Activated CD8-positive, alpha-beta memory T cell treated with anti-CD3 and anti-CD28 coated beads, Interleukin-2, amount 50 U/mL, for 24 hours (primary cell): Measurements from ENCODE around the gene BMF.
"Not testable (repeated sequence)": the region's sequence is repeated elsewhere in the genome, so short reads cannot be mapped to it uniquely, and the experiment has no call there.

ENCODE experiments used
- DNase-seq: peaks from one replicate; pipeline ENCODE4 v3.0.0-alpha.2; 2020; ENCODE audit errors: extremely low read depth

BMF gene, protein sequence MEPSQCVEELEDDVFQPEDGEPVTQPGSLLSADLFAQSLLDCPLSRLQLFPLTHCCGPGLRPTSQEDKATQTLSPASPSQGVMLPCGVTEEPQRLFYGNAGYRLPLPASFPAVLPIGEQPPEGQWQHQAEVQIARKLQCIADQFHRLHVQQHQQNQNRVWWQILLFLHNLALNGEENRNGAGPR

DNA sequence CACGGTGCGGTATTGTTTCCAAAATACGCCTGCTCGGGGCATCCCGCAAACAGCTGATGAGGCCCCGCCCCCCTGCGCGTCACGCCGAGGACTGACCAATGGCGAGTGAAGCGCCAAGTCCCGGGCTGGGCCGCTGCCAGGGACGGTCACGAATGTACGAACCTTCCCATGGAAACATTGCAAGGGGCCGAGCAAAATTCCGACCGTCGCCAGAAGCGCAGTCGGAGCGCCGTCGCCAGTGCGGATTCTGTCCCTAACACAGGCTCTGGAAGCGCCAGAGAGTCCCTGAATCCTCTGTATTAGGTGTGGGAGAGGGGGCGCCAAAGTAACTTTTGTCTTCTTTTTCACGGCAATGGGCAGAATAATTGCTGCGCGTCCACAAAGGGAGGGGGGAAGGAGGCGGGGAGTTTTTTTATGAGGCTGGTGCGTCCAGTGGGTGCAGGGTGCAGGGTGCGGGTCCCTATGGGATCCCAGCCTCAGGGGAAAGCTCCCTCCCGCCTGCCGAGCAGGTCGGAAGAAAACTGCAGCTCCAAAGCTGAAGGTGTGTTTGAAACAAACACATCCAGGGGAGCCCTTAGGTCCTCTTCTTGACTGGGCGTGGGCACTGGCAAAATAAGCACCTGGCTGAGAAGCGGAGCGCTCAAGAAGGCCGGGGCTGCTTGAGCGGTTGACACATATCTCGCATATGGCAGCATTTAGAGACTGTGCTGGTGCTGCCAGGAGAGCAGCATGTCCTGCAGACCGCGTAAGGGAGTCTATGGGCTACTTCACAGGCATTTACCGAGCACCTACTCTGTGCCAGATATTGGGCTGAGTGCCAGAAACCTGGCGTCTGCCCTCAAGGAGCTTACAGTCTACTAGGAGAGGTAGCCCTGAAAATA is at the start of gene BMF:
Gene BMF (minus strand): TSS at position 25 of the 881 bp plus-strand sequence. CDS start 2,793 bp downstream, outside the sequence.
- peak; percentile 96 for DNase-seq

DNA sequence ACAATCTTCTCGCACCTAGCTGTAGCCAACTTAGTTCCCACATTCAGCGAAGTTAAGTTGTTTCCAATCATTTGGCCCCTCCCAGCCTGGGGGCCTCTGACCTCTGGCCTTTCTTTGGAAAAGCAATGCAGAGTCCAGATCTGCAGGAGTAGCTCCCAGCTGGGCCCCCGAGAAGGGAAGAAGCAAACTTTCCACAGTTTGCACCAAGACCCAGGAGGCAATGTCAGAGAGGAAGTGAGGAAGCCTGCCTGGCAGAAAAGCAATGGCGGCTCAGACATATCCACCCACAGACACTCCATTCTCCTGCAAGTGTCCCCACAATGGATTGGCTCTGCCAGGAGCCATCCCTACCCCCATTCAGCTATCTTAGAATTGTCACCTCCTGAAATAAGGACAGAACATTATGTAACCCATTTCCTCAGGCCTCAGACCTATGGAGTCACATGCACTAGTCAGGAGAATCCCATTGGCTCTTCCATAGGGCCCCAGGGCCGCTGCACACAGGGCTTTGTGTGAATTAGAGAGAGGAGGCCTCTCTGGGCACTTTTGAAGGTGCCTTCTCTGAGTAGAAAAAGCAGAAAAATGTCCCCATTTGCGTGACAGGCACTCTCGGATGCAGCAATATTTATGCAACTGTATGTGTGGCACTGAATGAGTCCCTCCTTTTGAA is 49.2 kb upstream of the BMF start:
- no peak for DNase-seq

DNA sequence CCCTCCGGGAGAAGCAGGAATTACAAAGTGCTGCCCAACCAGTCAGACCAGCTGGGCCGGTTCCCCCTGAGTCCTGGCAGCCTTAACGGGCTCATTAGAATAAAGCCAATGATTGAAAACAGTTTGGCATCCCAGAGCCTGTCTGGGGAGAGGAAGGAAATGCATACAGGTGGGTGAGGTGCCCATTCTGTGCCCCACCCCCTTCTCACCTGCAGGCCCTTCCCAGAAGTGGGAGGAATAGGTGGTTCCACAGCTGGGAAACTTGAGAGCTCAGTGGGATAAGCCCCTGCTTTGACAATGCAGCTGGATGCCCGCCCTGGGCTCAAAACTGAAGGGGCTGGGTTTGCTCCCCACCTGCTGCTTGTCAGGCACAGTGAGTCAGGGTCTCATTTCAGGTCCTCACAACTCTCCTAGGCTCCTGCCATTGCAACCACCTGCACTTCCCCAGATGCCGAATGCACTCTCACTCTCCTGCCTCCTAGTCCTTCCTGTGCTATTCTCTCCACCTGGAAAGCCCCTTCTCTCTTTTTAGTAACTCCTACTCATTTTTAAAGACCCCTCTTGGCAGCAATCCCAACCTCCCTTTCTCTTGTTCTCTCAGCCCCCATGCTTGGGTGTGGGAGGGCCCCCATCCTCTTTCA is 46.7 kb upstream of the BMF start:
- DNase-seq = no peak

DNA sequence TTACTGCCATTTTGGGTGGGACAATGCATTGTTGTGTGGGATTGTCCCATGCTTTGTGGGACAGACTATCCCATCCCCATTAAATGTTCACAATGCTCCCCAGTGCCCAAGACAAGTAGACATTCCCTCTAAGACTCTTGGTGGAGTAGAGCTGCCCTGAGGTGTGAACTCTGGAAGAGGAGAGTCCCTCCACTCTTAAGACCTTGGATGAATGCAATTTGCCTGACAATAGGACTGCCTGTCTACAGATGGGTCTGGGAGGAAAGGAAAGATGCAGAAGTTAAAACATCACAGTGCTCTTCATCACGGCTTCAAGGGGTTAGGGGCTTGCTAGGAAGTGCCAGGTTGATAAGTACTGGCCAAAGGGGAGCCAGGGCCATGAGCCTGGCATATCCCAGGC is 46.1 kb upstream of the BMF start:
- not testable (repeated sequence) for DNase-seq

DNA sequence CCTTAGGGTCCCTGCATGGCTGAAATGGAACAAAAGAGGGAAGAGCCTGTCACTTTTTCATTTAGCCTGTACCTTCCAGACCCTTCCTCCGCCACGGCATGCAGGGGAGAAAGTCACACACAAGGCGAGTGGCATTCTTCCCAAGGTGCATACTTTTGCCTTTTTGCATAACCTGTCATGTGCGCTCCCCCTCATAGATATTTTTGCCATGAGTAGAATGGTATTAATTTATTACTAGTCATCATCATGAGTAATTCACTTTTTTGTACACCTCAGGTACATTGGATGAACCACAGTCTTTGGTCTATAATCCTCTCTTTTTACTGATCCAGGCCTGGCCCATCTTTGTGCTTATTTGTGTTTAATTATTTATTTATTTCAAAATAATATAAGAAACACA is 43.3 kb upstream of the BMF start:
- no peak for DNase-seq

DNA sequence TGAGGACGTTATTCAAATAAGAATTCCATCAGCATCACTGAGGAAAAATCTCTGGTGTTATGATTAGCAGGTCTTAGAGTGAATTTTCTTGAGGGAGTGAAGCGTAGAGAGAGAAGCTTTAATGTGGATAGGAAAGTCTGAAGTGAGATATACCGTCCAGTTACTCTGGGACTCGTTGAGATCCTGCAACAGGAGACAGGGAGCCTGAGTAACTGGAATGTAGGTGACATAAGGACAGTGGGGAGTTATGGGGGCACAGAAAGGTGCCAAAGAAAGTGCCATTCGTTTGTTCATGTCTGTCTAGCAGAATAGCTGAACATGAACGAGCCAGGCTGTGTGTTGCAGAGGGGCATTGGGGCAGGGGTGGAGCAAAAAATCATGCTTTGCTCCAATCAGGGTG is 42.8 kb upstream of the BMF start:
- no peak for DNase-seq

DNA sequence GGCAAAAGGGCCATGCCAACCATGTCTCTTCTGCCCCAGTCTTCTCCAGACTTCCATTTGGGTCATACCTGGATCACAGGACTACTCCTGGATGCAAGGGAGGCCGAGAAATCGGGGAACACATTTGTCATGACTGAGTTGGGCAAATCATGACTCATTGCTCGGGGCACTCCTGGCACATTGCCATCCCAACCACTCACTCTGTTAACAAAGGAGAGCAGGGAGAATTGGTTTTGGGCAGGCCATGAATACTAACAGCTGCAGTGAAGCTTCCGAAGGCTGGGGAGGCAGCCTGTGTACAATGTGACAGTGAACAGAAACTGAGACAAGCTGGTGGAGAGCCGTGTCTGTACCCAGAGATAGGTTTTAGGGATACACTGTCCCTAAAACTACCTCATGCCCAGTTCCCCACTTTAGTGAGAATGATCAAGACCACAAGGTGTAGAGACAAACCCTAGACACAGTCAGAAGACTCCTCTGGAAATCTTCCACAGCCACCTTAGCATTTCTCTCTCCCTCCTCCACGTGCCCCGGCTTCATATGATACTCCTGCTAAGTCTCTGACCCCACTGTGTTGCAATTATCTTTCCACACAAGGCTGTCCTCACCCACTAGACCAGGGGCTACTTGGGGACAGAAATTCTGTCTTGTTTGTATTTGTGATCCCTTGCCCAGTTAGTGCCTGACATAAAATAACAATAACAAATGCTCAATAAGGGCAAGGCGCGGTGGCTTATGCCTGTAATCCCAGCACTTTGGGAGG is 41.7 kb upstream of the BMF start:
- no peak for DNase-seq

DNA sequence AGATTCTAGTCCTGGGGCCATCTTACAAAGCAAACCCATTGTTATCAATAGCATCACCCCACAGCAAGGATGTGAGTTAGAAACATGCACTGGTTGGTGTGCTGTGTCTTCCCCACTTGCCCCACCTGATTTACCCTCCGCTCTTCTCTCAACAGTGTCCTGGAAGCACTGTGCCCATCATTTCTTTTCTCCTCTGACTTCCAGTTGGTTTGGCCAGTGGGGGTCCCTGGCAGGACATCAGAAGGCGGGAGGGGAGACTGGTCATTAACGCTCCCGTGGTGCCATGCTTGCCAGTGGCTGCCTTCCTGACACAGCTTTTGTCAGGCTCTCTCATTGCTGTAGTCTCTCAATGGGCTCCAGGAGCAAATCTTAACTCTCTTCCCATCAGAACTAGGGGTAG is 40.7 kb upstream of the BMF start:
- no peak for DNase-seq

DNA sequence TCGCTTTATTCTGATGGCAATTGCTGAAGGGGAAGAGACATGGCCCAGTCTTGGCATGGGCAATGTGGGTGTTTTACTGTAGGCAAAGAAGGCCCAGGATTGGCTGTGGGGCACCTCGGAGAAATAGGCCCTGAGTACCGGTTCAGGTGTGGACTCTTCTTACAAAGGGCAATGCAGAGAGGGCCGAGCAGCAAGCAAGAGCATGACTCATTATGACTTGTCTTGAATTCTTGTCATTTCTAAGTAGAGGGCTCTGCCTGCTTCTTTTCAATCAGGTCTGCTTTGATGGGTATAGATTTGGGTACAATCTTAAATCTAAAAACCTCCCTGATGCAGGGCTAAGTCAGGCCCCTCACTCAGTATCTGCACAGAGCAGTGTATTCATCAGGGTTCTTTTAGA is 37.4 kb upstream of the BMF start:
- no peak for DNase-seq

DNA sequence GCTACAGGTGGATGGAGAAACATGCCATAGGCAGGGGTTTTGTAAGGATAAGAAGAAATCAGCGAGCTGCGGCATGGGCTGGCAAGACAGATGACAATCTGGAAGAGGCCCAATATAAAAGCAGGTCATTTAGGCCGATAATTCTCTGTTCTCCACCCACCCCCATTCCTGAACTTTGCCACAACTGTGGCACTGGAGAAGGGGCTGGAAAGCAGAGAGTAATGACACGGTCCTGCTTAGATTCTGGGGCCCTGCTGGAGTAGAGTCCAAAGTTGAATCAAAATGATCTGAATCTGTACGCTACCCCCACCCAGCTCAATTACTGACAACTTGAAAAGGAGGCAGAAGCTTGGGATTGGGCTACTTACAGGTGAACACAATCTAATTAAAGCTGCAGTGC is 33.7 kb upstream of the BMF start:
- DNase-seq = no peak

DNA sequence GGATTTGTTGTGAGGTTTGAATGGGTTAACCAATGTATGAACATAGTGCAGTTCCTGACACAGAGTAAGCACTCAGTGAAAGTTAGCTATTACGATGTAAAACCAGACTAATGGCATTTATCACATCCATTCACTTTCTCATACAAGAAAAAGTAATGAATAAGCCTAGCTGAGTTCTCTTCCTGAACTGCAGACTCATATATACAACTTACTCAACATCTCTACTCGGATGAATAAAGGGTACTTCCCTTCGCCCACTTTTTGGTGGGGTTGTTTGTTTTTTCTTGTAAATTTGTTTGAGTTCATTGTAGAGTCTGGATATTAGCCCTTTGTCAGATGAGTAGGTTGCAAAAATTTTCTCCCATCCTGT is 29.5 kb upstream of the BMF start:
- DNase-seq = not testable (repeated sequence)

DNA sequence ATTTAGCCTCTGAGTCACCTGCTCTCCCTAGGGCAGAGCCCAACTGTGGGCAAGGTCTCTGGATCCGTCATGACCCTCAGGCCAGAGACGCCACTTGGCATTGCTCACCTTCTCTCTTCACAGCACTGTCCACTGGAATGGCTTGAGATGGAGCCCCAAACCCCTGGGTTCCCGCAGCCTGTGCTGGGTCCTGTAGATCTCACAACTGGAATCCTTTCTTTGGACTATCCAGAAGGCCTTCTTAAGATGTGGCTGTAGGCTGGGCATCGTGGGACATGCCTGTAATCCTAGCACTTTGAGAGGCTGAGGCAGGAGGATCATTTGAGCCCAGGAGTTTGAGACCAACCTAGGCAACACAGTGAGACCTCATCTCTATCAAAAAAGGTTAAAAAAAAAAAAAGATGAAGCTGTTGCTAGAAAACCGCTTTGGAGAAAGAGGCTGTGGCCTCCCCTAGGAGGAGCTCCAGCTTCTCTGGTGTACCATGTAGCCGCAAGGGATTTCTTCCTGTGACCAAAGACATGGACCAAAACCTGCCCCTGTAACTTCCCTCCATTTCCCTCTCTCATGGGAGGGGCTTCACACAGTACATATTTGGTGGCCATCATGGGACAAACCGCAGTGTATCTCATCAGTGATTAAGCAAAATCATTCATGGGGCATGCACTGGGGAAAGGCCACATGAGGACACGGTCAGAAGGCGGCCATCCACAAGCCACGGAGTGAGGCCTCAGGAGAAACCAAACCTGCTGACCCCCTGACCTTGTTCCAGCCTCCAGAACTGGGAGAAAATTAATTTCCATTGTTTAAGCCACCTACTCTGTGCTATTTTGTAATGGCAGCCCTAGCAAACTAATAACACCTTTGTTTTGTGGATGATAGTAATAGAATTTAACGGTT is 28.9 kb upstream of the BMF start:
- no peak for DNase-seq

DNA sequence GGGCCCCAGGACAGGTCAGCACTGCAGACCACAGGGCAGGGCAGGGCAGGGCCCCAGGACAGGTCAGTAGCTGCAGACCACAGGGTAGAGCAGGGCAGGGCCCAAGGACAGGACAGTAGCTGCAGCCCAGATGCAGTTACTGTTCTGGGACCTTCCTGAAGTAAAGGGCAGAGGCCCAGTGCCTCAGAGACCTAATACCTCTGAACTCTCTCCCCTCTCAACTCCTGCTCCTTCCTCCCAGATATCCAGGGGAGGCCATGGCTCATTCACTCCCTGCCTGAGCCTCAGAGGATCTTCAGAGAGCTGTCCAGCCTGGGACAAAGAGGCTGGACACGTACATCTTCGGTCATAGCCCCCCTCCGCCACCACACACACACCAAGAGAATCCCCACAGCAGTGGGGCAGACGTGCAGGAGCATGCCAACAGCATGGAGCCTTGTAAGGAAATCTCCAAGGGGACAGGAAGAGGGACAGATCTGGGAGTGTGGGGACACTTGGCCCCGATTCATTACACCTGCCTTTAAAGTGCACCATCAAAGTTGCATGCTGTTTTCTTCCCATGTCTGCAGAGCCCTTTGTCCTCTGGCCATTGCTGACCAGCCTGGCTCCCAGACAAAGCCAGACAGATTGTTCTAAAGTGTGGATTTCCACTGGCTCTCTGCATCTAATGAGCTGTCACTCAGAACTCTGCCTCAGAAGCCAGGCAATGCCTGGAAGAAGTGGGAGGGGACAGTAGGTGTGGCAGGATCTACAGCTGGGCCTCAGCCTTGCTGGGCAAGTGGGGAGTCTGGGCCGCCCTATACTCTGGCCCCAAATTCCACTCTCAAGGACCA is 28.0 kb upstream of the BMF start:
- DNase-seq = no peak

DNA sequence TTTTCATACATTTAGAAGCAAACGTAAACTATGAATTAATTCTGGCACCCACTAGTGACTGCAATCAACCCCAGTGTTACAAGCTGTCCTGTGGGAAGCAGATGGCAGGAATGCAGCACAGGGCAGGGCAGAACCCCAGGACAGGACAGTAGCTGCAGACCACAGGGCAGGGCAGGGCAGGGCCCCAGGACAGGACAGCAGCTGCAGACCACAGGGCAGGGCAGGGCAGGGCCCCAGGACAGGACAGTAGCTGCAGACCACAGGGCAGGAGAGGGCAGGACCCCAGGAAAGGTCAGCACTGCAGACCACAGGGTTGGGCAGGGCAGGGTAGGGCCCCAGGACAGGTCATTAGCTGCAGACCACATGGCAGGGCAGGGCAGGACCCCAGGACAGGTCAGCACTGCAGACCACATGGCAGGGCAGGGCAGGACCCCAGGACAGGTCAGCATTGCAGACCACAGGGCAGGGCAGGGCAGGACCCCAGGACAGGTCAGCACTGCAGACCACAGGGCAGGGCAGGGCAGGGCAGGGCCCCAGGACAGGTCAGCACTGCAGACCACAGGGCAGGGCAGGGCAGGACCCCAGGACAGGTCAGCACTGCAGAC is 27.3 kb upstream of the BMF start:
- not testable (repeated sequence) for DNase-seq

DNA sequence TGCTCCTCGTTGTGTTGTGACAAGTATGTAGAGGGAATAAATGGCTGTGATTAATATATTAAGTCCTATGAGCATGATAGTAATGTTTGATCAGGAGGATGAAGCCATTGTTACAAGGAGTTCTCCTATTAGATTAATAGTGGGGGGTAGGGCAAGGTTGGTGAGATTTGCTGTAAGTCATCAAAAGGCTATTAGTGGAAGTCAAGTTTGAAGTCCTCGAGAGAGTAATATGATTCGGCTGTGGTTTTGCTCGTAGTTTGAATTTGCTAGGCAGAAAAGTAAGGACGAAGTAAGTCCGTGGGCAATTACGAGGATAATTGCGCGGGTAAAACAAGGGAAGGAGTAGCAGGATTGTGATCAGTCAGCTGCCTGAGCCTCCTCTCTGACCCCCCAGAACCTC is 26.2 kb upstream of the BMF start:
- DNase-seq = no peak

DNA sequence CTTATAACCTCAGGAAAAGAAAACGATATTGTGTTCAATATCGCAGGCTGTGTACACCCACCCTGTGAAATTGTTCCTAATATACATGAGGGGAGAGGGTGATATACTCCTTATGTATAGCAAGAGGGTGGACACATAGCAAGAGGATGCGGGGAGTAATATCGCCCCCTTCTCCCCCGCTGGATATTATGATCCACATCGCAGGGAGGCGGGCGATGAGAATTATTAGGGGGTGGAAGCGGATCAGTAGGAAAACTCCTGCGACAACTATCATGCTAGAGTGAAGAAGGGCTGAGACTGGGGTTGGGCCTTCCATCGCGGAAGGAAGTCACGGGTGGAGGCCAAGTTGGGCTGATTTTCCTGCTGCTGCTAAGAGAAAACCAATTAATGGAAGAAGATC is 24.9 kb upstream of the BMF start:
- no peak for DNase-seq

DNA sequence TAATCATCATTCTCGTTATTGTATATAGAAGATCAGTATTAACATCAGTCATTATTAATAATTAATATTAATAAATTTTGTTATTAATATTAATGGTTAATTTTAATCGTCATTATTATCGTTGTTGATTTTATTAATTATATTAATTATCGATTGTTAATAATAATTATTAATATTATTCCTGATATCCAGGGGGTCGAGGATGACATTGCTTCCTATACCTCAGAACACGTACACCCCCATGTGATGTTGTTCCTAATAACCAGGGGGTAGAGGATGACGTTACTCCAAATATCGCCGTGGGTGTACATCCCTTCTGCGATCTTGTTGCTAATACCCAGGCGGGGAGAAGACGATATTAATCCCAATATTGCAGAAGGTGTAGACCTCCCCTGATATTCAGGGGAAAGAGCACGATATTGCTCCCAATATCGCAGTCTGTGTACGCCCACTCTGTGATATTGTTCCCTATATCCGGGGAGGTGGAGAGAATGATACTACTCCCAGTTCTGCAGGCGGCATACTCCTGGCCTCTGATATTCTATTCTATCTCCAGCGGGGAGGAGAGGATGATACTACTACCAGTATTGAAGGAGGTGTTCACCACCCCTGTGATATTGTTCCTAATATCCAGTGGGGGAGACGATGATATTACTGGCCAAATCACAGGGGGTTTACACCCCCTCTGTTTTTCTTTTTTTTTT is 22.3 kb upstream of the BMF start:
- no peak for DNase-seq

DNA sequence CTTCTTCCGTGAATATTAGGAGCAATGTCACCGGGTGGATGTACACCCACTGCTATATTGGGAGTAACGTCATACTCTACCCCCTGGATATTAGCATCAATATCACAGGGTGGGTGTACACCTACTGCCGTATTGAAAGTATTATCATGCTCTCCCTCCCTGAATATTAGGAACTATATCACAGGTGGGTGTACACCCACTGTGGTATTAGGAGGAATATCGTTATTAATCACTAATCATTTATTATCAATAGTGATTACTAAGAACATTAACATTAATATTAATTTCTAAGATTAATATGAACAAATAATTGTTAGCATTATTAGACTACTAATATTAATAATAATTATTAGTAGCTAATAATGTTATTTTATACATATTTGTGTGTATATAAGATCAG is 21.4 kb upstream of the BMF start:
- no peak for DNase-seq
